Erythroblast (primary cell): ENCODE results near the gene SLC7A4.

Source experiments
- DNase-seq, 2 experiments: peaks; one replicate each; lab custom pipeline; 2025; lab: John Stamatoyannopoulos, UW
- GATA1 ChIP-seq: IDR thresholded peaks from 2 replicates; pipeline ENCODE4 v1.6.1; 2011; ENCODE audit warnings: low read depth, mild to moderate bottlenecking, control low read depth, low read length, moderate library complexity
- POLR2A ChIP-seq: IDR thresholded peaks from 2 replicates; pipeline ENCODE4 v1.6.1; 2011; ENCODE audit warnings: mild to moderate bottlenecking, low read length

Gene SLC7A4

GRCh38 chr22:21025266-21025665, 7.1 kb downstream of the SLC7A4 start:
- no peak for TF ChIP-seq POLR2A
- no peak for TF ChIP-seq GATA1
- no peak for DNase-seq

- DNase-seq, result no peak
- no peak for TF ChIP-seq GATA1
- TF ChIP-seq POLR2A, result no peak
Observed at GRCh38 chr22:21022955-21023614, 9.3 kb downstream of the SLC7A4 start.

- DNase-seq, result no peak
- TF ChIP-seq POLR2A (no peak), GATA1 (no peak)
Observed at GRCh38 chr22:21022507-21022906, 9.9 kb downstream of the SLC7A4 start.

GRCh38 chr22:21020802-21021429, 11.4 kb downstream of the SLC7A4 start:
- peak; percentile 16 to 31 for DNase-seq
- no peak for TF ChIP-seq POLR2A
- no peak for TF ChIP-seq GATA1

GRCh38 chr22:21018314-21018713, 14.0 kb downstream of the SLC7A4 start:
- TF ChIP-seq POLR2A (no peak), GATA1 (no peak)
- no peak for DNase-seq

GRCh38 chr22:21016644-21017420, 15.5 kb downstream of the SLC7A4 start:
- TF ChIP-seq POLR2A, result no peak
- TF ChIP-seq GATA1, result no peak

GRCh38 chr22:21015466-21016006, 16.8 kb downstream of the SLC7A4 start:
- no peak for DNase-seq
- TF ChIP-seq POLR2A (no peak), GATA1 (no peak)

More at GRCh38 chr22:21016644-21017420, 15.5 kb downstream of the SLC7A4 start:
- DNase-seq, result no peak

- peak; percentile 81 to 86 for DNase-seq
Observed at GRCh38 chr22:21014726-21015465, 17.5 kb downstream of the SLC7A4 start, which contains the start of gene P2RX6. TSS of gene P2RX6 (plus strand) at chr22:21015165. CDS start at chr22:21015175, 10 bp downstream.

GRCh38 chr22:21014202-21014725, 18.1 kb downstream of the SLC7A4 start:
- TF ChIP-seq GATA1 (no peak), POLR2A (no peak)
- peak; percentile 91 to 93 for DNase-seq

More at GRCh38 chr22:21014726-21015465, 17.5 kb downstream of the SLC7A4 start, which contains the start of gene P2RX6:
- peak; percentile 37 for TF ChIP-seq POLR2A
- no peak for TF ChIP-seq GATA1

- no peak for DNase-seq
- TF ChIP-seq POLR2A, result no peak
- no peak for TF ChIP-seq GATA1
Observed at GRCh38 chr22:21013657-21014201, 18.6 kb downstream of the SLC7A4 start.

GRCh38 chr22:21012446-21013407, 19.6 kb downstream of the SLC7A4 start:
- TF ChIP-seq POLR2A, result no peak
- no peak for TF ChIP-seq GATA1
- DNase-seq, result no peak

- TF ChIP-seq POLR2A (no peak), GATA1 (no peak)
Observed at GRCh38 chr22:21010426-21011113, 21.8 kb downstream of the SLC7A4 start.

More at GRCh38 chr22:21010426-21011113, 21.8 kb downstream of the SLC7A4 start:
- no peak for DNase-seq
